ENCODE measurements around the gene CBLN3. TPM values are rescaled to one million over a fixed set of nuclear protein-coding genes. Genes with fewer than 3 reads are reported as not detected.

The CBLN3 gene
- total RNA-seq, 1 experiment from 2014 or later: 1.4 TPM

GRCh38 chr14:24394275-24394674 lies 35.2 kb downstream of the CBLN3 start:
- Histone ChIP-seq H3K4me3 (ENCODE audit: low read depth, low read length) (no peak overlapping the region), H3K36me3 (ENCODE audit: control insufficient read depth, insufficient read depth, low read length) (no peaks in the 10 kb centered on the region), H3K9me3 (no peaks in the 10 kb centered on the region), H3K27me3 (replicated peaks; ENCODE audit: control insufficient read depth, insufficient read depth, low read length) (no peaks in the 10 kb centered on the region), H3K4me1 (peaks cover 5% of the 10 kb centered on the region)
- BruUV-seq (replicated peaks): no TSS peak
- Mint-ChIP-seq H3K9me3 (ENCODE audit: unreplicated experiment) (no peaks in the 10 kb centered on the region), H3K27ac (ENCODE audit: unreplicated experiment) (no peak overlapping the region), H3K36me3 (ENCODE audit: insufficient read depth, unreplicated experiment) (no peaks in the 10 kb centered on the region), H3K4me1 (ENCODE audit: low read depth, unreplicated experiment) (peaks cover 22% of the 10 kb centered on the region), H3K4me3 (ENCODE audit: unreplicated experiment) (no peak overlapping the region), H3K27me3 (ENCODE audit: insufficient read depth, unreplicated experiment) (no peaks in the 10 kb centered on the region)
- POLR2A ChIA-PET: no interaction called here
- TF ChIP-seq CTCF (IDR thresholded peaks at IDR 0.05; ENCODE audit: insufficient read depth in 1 of 2, low read depth in 1 of 2, low read length in 1 of 2, severe bottlenecking in 1 of 2, unreplicated experiment in 1 of 2): no peak
- intact Hi-C loops (cut with micrococcal nuclease; ENCODE audit: unreplicated experiment): loop anchor here (1.0 kb wide), 1 partner anchor 37 kb away; no protein-coding TSS in a partner anchor
- DNase-seq: no peak
- CTCF ChIA-PET: interaction anchor here (1.0 kb wide), 1 partner anchor 37 kb away, joined by 4 read pairs; no protein-coding TSS in a partner anchor

DNA sequence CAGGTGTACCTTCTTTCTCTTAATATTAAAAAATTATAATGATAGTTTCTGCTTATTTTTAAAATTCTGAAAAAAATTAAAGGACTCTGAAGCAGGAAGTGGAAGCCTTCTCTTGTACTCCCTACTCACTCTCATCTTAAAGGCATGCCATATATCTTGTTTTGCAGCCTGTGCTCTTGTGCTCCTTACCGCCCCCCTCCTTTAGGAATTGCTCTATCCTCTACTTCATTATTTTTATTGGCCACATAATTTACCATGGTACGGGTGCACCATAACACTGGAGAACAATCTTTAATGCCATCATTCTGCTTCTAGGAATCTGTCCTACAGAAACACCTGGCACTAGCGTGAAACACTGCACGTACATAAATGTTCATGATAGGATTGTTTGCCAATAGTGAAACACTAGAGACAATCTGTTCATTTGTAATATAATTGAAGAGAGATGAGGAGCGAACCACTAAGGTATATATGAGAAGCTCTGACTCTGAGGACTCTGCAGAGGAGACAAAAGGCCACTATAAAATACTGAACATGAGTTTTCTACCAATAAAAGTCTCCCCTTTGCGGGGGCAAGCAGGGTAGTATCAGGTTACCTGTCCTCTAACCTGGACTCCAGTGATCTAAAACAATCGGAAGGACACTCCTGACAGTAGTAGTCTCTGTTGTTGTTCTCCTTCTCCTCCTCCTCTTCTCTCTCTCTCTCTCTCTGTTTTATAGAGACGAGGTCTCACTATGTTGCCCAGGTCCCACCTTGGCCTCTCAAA lies 37.0 kb downstream of the CBLN3 start:
- H3K36me3 Mint-ChIP-seq (ENCODE audit: insufficient read depth, unreplicated experiment): no peaks in the 10 kb centered on the region
- peak in 1 of 2 experiments; percentile 37 for DNase-seq
- Histone ChIP-seq H3K9me3 (no peaks in the 10 kb centered on the region), H3K4me1 (peaks cover 5% of the 10 kb centered on the region), H3K27me3 (replicated peaks; ENCODE audit: control insufficient read depth, insufficient read depth, low read length) (no peaks in the 10 kb centered on the region), H3K36me3 (ENCODE audit: control insufficient read depth, insufficient read depth, low read length) (no peaks in the 10 kb centered on the region), H3K4me3 (ENCODE audit: low read depth, low read length) (no peak overlapping the region)
- no peaks in the 10 kb centered on the region for H3K9me3 Mint-ChIP-seq (ENCODE audit: unreplicated experiment)
- ChIA-PET CTCF (no interaction called here), POLR2A (no interaction called here)
- no TSS peak for BruUV-seq (replicated peaks)
- no peak for TF ChIP-seq CTCF (IDR thresholded peaks at IDR 0.05; ENCODE audit: insufficient read depth in 1 of 2, low read depth in 1 of 2, low read length in 1 of 2, severe bottlenecking in 1 of 2, unreplicated experiment in 1 of 2)
- H3K27me3 Mint-ChIP-seq (ENCODE audit: insufficient read depth, unreplicated experiment): no peaks in the 10 kb centered on the region
- H3K27ac Mint-ChIP-seq (ENCODE audit: unreplicated experiment): no peak overlapping the region
- peaks cover 21% of the 10 kb centered on the region for H3K4me1 Mint-ChIP-seq (ENCODE audit: low read depth, unreplicated experiment)
- no peak overlapping the region for H3K4me3 Mint-ChIP-seq (ENCODE audit: unreplicated experiment)
- intact Hi-C loops (cut with micrococcal nuclease; ENCODE audit: unreplicated experiment): loop anchor here (2.0 kb wide), 1 partner anchor 26 kb away; no protein-coding TSS in a partner anchor

DNA sequence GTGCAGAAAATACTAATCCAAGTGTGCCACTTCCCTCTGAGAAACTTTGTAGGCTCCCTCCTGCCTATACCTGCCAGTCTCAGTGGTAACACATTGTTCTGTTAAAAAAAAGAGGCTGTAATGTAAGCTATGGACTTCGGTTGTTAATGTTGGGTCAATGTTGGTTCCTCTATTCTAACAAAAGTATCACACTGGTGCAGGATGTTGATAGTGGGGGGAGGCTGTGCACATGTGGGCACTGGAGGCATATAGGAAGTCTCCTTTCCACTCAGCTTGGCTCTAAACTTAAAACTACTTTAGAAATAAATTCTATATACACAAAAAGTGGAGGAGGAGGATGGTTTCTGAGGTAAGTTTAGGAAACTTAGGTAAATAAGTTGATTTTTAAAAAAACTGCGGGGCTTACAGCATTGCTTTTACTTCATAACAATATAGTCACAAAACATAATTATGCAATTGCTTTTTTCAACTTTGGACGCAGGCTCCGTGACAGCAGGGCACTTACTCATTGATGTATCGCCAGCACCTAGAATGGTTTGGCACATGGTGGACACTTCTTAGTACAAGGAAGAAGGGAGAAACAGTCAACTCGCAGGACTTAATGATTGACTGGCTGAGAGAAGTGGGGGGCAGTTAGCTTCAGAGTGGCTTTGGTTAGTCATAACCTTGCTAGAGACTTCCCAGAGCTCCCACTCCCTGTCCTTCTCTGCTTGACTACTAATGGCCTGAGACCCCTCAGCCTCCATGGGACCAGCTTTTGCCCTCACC lies 38.6 kb downstream of the CBLN3 start:
- no peak overlapping the region for H3K4me3 ChIP-seq (ENCODE audit: low read depth, low read length)
- H3K27me3 ChIP-seq (replicated peaks; ENCODE audit: control insufficient read depth, insufficient read depth, low read length): no peaks in the 10 kb centered on the region
- H3K36me3 ChIP-seq (ENCODE audit: control insufficient read depth, insufficient read depth, low read length): no peaks in the 10 kb centered on the region
- no peaks in the 10 kb centered on the region for H3K9me3 ChIP-seq
- CTCF ChIA-PET: no interaction called here
- Mint-ChIP-seq H3K36me3 (ENCODE audit: insufficient read depth, unreplicated experiment) (no peaks in the 10 kb centered on the region), H3K4me3 (ENCODE audit: unreplicated experiment) (no peak overlapping the region), H3K9me3 (ENCODE audit: unreplicated experiment) (no peaks in the 10 kb centered on the region), H3K4me1 (ENCODE audit: low read depth, unreplicated experiment) (peaks cover 18% of the 10 kb centered on the region), H3K27me3 (ENCODE audit: insufficient read depth, unreplicated experiment) (no peaks in the 10 kb centered on the region), H3K27ac (ENCODE audit: unreplicated experiment) (no peak overlapping the region)
- TF ChIP-seq CTCF (IDR thresholded peaks at IDR 0.05; ENCODE audit: insufficient read depth in 1 of 2, low read depth in 1 of 2, low read length in 1 of 2, severe bottlenecking in 1 of 2, unreplicated experiment in 1 of 2): no peak
- POLR2A ChIA-PET: no interaction called here
- no peak for DNase-seq
- peaks cover 5% of the 10 kb centered on the region for H3K4me1 ChIP-seq
- BruUV-seq (replicated peaks): no TSS peak
- intact Hi-C loops (cut with micrococcal nuclease; ENCODE audit: unreplicated experiment): no loop called here

All from Caco-2 (cell line).